AG09319 (cell line): ENCODE measurements around the gene ACOX2.

Experiments used
- DNase-seq: peaks from one replicate; pipeline ENCODE4 v3.0.0-alpha.2; 2010; ENCODE audit warnings: low read depth; ENCODE audit errors: extremely low read depth
- TF ChIP-seq, protein P1 (sequence below): IDR thresholded peaks from 2 replicates; pipeline ENCODE4 v1.5.1; 2011; ENCODE audit warnings: low read depth, mild to moderate bottlenecking, inconsistent platforms, low read length, moderate library complexity

ACOX2 gene

DNA sequence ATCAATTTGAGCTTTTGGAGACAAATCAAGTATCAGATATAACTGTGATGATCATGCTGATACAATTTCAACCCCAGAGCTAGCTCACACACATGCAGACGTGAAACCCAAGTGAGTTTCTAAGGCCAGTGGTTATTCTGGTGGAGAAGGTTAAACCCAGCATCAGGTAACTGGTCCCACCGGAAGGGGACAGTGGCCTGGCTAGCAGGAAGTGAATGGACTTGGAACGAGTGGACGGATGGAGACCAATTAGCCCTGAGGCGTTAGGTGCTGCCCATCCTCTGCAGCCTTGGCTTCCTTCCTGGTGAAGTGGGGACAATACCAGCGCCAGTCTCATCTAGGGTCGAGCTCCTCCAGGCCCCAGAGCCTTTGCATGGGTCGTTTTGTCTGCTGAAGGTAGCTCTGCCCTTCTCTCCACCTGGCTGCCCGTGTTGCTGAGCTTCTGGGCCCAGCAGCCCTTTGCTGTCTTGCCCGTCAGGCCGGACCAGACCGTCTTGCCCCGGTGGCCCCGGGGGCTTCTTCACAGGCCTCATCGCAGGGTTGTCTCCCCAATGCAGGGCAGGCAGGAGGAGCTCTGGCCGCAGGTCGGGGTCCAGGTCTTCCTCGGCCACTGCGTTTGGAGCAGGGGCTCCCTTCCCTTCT is 46.0 kb downstream of the ACOX2 start:
- TF ChIP-seq, protein P1, sequence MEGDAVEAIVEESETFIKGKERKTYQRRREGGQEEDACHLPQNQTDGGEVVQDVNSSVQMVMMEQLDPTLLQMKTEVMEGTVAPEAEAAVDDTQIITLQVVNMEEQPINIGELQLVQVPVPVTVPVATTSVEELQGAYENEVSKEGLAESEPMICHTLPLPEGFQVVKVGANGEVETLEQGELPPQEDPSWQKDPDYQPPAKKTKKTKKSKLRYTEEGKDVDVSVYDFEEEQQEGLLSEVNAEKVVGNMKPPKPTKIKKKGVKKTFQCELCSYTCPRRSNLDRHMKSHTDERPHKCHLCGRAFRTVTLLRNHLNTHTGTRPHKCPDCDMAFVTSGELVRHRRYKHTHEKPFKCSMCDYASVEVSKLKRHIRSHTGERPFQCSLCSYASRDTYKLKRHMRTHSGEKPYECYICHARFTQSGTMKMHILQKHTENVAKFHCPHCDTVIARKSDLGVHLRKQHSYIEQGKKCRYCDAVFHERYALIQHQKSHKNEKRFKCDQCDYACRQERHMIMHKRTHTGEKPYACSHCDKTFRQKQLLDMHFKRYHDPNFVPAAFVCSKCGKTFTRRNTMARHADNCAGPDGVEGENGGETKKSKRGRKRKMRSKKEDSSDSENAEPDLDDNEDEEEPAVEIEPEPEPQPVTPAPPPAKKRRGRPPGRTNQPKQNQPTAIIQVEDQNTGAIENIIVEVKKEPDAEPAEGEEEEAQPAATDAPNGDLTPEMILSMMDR = no peak
- DNase-seq = no peak

DNA sequence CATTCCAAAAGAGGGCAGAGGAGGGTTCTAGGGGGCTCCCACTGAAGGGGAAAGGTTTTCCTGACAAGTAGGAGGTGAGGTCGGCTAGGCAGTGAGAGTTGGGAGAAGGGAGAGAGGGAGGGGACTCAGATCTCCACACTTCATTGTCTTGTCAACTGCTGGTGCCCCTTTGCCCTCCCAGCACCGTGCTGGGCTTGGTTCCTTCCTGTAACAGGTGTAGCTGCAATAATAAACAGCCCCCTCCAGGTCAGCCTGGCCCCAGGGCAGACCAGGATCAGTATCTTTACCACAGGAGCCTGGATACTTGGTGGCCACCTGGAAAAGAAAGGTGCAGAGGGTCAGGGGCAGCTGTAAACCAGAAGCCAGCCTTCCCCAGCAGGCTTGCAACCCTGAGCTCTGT is 48.0 kb downstream of the ACOX2 start:
- no peak for DNase-seq
- TF ChIP-seq, protein P1 = no peak

DNA sequence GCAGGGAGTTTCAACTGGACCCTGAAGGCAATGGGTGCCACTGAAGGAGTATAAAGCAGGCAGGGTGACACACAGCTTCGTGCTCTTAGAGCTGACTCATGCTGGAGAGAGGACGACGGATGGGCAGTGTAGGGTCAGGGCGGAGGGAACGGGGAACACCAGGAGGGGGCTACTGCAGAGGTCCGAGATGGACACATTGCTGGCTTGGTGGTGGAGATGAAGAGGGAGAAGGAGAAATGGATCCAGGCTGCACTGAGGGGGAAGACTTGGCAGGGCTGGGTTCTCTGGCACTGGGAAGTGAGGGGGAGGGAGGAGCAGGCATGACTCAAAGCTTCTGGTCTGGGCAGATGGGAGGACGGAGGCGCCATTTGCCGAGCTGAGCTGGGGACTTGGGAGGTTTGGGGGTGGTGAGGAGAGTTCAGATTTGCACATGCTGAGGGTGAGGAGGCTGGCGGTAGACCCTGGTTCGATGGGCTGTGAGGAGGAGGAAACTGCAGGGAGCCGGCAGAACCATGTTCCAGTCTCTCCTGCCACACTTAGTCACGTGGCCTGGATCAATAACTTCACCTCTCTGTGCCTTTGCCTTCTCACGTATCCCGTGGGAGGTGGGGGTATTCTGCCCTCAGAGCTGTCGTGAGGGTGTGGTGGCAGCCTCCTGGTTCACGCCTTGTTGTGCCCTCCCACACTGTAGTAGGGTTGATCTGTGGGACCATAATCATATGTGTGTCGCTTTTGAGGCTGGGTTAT is 49.7 kb downstream of the ACOX2 start:
- TF ChIP-seq, protein P1 = no peak
- DNase-seq = no peak

DNA sequence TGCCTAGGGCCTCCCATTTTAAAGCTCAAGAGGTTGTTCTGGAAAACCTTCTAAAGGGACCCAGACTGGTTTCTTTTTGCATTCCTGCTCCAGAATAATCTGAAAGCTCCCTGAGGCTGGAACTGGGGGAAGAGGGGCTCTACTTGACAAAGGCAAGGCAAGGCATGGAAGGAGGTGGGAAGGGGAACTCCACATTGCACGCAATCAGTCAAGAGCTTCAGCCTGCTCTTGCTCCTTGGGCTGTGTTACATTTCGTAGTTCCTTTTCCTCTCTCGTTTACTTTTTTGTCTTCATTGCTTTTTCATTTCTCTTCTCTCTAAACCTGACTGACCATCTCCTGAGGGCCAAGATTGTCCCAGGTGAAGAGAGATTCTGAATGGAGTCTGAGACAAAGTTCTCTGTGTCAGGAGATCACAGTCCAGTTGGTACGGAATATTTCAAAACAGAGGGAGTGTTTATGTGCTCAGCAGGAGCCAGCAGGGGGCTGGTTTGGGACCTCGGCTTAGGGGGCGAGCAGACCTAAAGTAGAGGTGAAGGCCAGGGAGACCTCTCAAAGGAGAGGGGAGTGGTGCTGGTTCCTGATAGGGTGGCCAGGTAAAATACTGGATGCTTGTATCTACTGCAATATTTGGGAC is 51.1 kb downstream of the ACOX2 start:
- no peak for DNase-seq
- TF ChIP-seq, protein P1 = no peak

- DNase-seq = no peak
- TF ChIP-seq, protein P1 = no peak
Observed at GRCh38 chr3:58484722-58485069, 52.3 kb downstream of the ACOX2 start.

- TF ChIP-seq, protein P1 = no peak
- DNase-seq = no peak
Observed at GRCh38 chr3:58484045-58484721, 52.8 kb downstream of the ACOX2 start.
